Measurements from ENCODE around the gene GADD45B.

GADD45B gene

GRCh38 chr19:2523630-2524311, 47.8 kb downstream of the GADD45B start:
- TF ChIP-seq POLR2AphosphoS5 (IDR thresholded peaks at IDR 0.05; ENCODE audit: low read depth, low read length) = no peak
- TF ChIP-seq, protein P1, sequence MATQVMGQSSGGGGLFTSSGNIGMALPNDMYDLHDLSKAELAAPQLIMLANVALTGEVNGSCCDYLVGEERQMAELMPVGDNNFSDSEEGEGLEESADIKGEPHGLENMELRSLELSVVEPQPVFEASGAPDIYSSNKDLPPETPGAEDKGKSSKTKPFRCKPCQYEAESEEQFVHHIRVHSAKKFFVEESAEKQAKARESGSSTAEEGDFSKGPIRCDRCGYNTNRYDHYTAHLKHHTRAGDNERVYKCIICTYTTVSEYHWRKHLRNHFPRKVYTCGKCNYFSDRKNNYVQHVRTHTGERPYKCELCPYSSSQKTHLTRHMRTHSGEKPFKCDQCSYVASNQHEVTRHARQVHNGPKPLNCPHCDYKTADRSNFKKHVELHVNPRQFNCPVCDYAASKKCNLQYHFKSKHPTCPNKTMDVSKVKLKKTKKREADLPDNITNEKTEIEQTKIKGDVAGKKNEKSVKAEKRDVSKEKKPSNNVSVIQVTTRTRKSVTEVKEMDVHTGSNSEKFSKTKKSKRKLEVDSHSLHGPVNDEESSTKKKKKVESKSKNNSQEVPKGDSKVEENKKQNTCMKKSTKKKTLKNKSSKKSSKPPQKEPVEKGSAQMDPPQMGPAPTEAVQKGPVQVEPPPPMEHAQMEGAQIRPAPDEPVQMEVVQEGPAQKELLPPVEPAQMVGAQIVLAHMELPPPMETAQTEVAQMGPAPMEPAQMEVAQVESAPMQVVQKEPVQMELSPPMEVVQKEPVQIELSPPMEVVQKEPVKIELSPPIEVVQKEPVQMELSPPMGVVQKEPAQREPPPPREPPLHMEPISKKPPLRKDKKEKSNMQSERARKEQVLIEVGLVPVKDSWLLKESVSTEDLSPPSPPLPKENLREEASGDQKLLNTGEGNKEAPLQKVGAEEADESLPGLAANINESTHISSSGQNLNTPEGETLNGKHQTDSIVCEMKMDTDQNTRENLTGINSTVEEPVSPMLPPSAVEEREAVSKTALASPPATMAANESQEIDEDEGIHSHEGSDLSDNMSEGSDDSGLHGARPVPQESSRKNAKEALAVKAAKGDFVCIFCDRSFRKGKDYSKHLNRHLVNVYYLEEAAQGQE (IDR thresholded peaks at IDR 0.05; ENCODE audit: insufficient read depth in 1 of 2, low read depth in 2 of 2, low read length in 2 of 2) = no peak
- TF ChIP-seq TAF1 (IDR thresholded peaks at IDR 0.05; ENCODE audit: borderline replicate concordance, insufficient read depth, low read length) = no peak
- no peak for TF ChIP-seq SIN3A (IDR thresholded peaks at IDR 0.05; ENCODE audit: borderline replicate concordance, insufficient read depth, low read length)
- TF ChIP-seq FOXP2 (optimal IDR thresholded peaks at IDR 0.05; ENCODE audit: borderline replicate concordance, extremely low read depth, extremely low read length, insufficient read depth) = no peak

DNA sequence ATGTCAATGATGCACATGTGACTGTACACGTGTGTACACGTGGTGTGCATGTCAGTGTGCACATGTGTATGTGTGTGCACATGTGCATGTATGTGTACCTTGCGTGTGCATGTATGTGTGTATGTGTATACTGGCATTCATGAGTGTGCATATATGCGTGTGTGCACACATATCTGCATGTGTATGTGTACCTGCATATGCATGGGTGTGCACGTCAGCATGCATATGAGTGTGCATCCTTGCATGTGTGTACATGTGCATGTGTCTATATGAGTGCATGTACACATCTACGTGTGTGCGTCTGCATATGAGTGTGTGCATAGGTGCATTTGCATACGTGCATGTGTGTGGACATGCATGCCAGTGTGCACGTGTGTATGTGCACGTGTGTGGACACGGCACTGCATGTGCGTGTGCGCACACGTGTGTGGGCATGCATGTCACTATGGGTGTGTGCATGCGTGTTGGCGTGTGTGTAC, 48.5 kb downstream of the GADD45B start:
- TF ChIP-seq, protein P1 (IDR thresholded peaks at IDR 0.05; ENCODE audit: insufficient read depth in 1 of 2, low read depth in 2 of 2, low read length in 2 of 2) = no peak
- TF ChIP-seq TAF1 (IDR thresholded peaks at IDR 0.05; ENCODE audit: borderline replicate concordance, insufficient read depth, low read length) = no peak

DNA sequence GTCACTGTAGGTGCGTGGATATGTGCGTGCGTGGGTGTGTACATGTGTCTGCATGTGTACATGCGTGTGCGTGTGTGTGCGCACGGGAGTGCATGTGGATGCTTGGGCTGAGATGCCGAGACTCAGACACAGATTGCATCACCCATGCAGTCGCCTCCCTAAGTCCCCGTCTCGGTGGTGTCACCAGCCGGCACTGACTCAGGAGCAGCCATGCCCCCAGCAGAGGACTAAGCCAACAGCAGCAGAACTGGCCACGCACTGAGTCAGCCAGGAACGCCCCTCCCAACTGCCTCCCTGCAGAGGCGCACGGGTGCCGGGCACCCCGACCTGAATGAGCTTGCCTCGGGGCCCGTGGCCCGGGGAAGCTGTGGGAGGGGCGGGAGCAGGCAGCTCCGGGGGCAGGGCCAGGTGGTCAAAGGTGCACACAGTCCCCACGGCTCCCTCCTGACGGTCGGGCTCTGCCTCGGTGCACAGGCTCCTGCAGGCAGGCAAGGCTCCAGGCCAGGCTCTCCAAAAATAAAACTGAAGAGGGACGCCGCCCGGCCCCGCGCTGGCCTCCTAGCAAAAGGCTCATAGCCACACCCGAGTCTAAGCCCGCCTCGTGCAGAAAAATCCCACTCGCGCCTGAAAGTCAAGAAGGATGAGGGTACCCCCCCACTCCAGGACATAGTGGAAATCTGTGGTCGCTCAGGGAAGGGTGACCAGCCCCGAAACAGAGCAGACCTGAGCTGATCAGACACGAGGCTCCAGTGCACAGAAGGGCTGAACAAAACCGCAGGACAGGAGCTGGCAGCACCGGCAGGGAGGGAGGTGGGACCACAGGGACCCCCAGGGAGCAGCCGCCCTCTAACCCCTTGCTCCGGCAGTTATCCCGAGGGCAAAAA, 49.2 kb downstream of the GADD45B start:
- TF ChIP-seq POLR2AphosphoS5 (IDR thresholded peaks at IDR 0.05; ENCODE audit: low read depth, low read length) (no peak), SIN3A (IDR thresholded peaks at IDR 0.05; ENCODE audit: borderline replicate concordance, insufficient read depth, low read length) (no peak), FOXP2 (optimal IDR thresholded peaks at IDR 0.05; ENCODE audit: borderline replicate concordance, extremely low read depth, extremely low read length, insufficient read depth) (peak; percentile 19)
- TF ChIP-seq, protein P1 (IDR thresholded peaks at IDR 0.05; ENCODE audit: insufficient read depth in 1 of 2, low read depth in 2 of 2, low read length in 2 of 2) = no peak

- TF ChIP-seq, protein P1 (IDR thresholded peaks at IDR 0.05; ENCODE audit: insufficient read depth in 1 of 2, low read depth in 2 of 2, low read length in 2 of 2) = no peak
- TF ChIP-seq SIN3A (IDR thresholded peaks at IDR 0.05; ENCODE audit: borderline replicate concordance, insufficient read depth, low read length) (no peak), POLR2AphosphoS5 (IDR thresholded peaks at IDR 0.05; ENCODE audit: low read depth, low read length) (no peak), TAF1 (IDR thresholded peaks at IDR 0.05; ENCODE audit: borderline replicate concordance, insufficient read depth, low read length) (no peak), FOXP2 (optimal IDR thresholded peaks at IDR 0.05; ENCODE audit: borderline replicate concordance, extremely low read depth, extremely low read length, insufficient read depth) (no peak)
Measured at GRCh38 chr19:2527171-2527570, 51.2 kb downstream of the GADD45B start.

All from PFSK-1 (cell line).